Effector memory CD4-positive, alpha-beta T cell (primary cell): ENCODE measurements around the gene DTNB.

Experiments used
- DNase-seq, 3 donors: peaks; one replicate each; pipeline ENCODE4 v3.0.0-alpha.2; 2020
- H3K27ac ChIP-seq: 2 replicates; pipeline ENCODE4 v1.7.0; 2013; ENCODE audit warnings: mild to moderate bottlenecking, low read length, moderate library complexity; ENCODE audit not compliant: insufficient read depth, poor library complexity, severe bottlenecking
- H3K27me3 ChIP-seq: replicated peaks from 2 replicates; pipeline ENCODE4 v1.7.0; 2013; ENCODE audit warnings: mild to moderate bottlenecking, low read length; ENCODE audit not compliant: insufficient read depth, control insufficient read depth, poor library complexity, severe bottlenecking
- H3K36me3 ChIP-seq: 2 replicates; pipeline ENCODE4 v1.7.0; 2013; ENCODE audit warnings: mild to moderate bottlenecking, low read length, moderate library complexity; ENCODE audit not compliant: control insufficient read depth, insufficient read depth
- H3K4me1 ChIP-seq: 2 replicates; pipeline ENCODE4 v1.7.0; 2013; ENCODE audit warnings: low read length, mild to moderate bottlenecking; ENCODE audit not compliant: control insufficient read depth, insufficient read depth, poor library complexity, severe bottlenecking
- H3K4me3 ChIP-seq: 2 replicates; pipeline ENCODE4 v1.7.0; 2013; ENCODE audit warnings: low read length, low read depth, mild to moderate bottlenecking; ENCODE audit not compliant: insufficient read depth, poor library complexity, severe bottlenecking
- H3K9me3 ChIP-seq: 2 replicates; pipeline ENCODE4 v1.7.0; 2013; ENCODE audit warnings: mild to moderate bottlenecking, low read length, moderate library complexity; ENCODE audit not compliant: control insufficient read depth

DTNB gene

GRCh38 chr2:25523060-25523459, 150.3 kb downstream of the DTNB start:
- DNase-seq: no peak
- Histone ChIP-seq H3K9me3 (no peaks in the 10 kb centered on the region), H3K4me3 (no peak overlapping the region), H3K36me3 (no peaks in the 10 kb centered on the region), H3K27ac (no peak overlapping the region), H3K4me1 (peaks cover 4% of the 10 kb centered on the region), H3K27me3 (no peaks in the 10 kb centered on the region)

GRCh38 chr2:25521665-25522387, 151.6 kb downstream of the DTNB start:
- no peak overlapping the region for H3K27ac ChIP-seq
- peaks cover 4% of the 10 kb centered on the region for H3K4me1 ChIP-seq
- no peaks in the 10 kb centered on the region for H3K36me3 ChIP-seq
- no peaks in the 10 kb centered on the region for H3K9me3 ChIP-seq
- H3K27me3 ChIP-seq: no peaks in the 10 kb centered on the region
- DNase-seq: peak in 1 of 3 donors; percentile 26
- H3K4me3 ChIP-seq: no peak overlapping the region

GRCh38 chr2:25521126-25521525, 152.3 kb downstream of the DTNB start:
- H3K27me3 ChIP-seq: no peaks in the 10 kb centered on the region
- DNase-seq: no peak
- H3K36me3 ChIP-seq: no peaks in the 10 kb centered on the region
- H3K4me3 ChIP-seq: no peak overlapping the region
- H3K4me1 ChIP-seq: peaks cover 4% of the 10 kb centered on the region
- no peaks in the 10 kb centered on the region for H3K9me3 ChIP-seq
- H3K27ac ChIP-seq: no peak overlapping the region

GRCh38 chr2:25517701-25518100, 155.7 kb downstream of the DTNB start:
- no peak overlapping the region for H3K4me3 ChIP-seq

GRCh38 chr2:25514043-25514637, 159.2 kb downstream of the DTNB start:
- Histone ChIP-seq H3K27ac (no peak overlapping the region), H3K27me3 (no peaks in the 10 kb centered on the region), H3K4me1 (no peaks in the 10 kb centered on the region), H3K36me3 (no peaks in the 10 kb centered on the region), H3K9me3 (no peaks in the 10 kb centered on the region), H3K4me3 (no peak overlapping the region)
- no peak for DNase-seq

More at GRCh38 chr2:25517701-25518100, 155.7 kb downstream of the DTNB start:
- Histone ChIP-seq H3K9me3 (no peaks in the 10 kb centered on the region), H3K4me1 (peaks cover 4% of the 10 kb centered on the region), H3K27me3 (no peaks in the 10 kb centered on the region), H3K27ac (no peak overlapping the region), H3K36me3 (no peaks in the 10 kb centered on the region)
- no peak for DNase-seq

- Histone ChIP-seq H3K9me3 (no peaks in the 10 kb centered on the region), H3K27me3 (no peaks in the 10 kb centered on the region), H3K27ac (no peak overlapping the region), H3K4me1 (no peaks in the 10 kb centered on the region), H3K36me3 (no peaks in the 10 kb centered on the region), H3K4me3 (no peak overlapping the region)
- no peak for DNase-seq
These were observed 160.7 kb downstream of the DTNB start for GRCh38 chr2:25512707-25513106.

GRCh38 chr2:25506226-25506625, 167.2 kb downstream of the DTNB start:
- no peak overlapping the region for H3K27ac ChIP-seq
- no peaks in the 10 kb centered on the region for H3K27me3 ChIP-seq
- no peak for DNase-seq
- no peak overlapping the region for H3K4me3 ChIP-seq
- H3K4me1 ChIP-seq: no peaks in the 10 kb centered on the region
- no peaks in the 10 kb centered on the region for H3K9me3 ChIP-seq
- no peaks in the 10 kb centered on the region for H3K36me3 ChIP-seq

GRCh38 chr2:25505622-25506021, 167.8 kb downstream of the DTNB start:
- Histone ChIP-seq H3K27me3 (no peaks in the 10 kb centered on the region), H3K36me3 (no peaks in the 10 kb centered on the region), H3K9me3 (no peaks in the 10 kb centered on the region), H3K4me3 (no peak overlapping the region), H3K4me1 (no peaks in the 10 kb centered on the region), H3K27ac (no peak overlapping the region)
- DNase-seq: no peak

- H3K4me1 ChIP-seq: no peaks in the 10 kb centered on the region
- no peak overlapping the region for H3K27ac ChIP-seq
- H3K36me3 ChIP-seq: no peaks in the 10 kb centered on the region
- no peak for DNase-seq
- no peak overlapping the region for H3K4me3 ChIP-seq
- no peaks in the 10 kb centered on the region for H3K9me3 ChIP-seq
- no peaks in the 10 kb centered on the region for H3K27me3 ChIP-seq
These were observed 168.2 kb downstream of the DTNB start for GRCh38 chr2:25505182-25505581.

- H3K9me3 ChIP-seq: no peaks in the 10 kb centered on the region
- no peak overlapping the region for H3K27ac ChIP-seq
- H3K27me3 ChIP-seq: no peaks in the 10 kb centered on the region
- no peaks in the 10 kb centered on the region for H3K36me3 ChIP-seq
- H3K4me1 ChIP-seq: no peaks in the 10 kb centered on the region
- no peak for DNase-seq
- H3K4me3 ChIP-seq: no peak overlapping the region
These were observed 169.1 kb downstream of the DTNB start for GRCh38 chr2:25504266-25504665.
